HG03575 (cell line): ENCODE data around the gene SIVA1.

Experiments used
- ATAC-seq: cut with Tn5 transposase; IDR thresholded peaks from one replicate; pipeline ENCODE4 v1.9.1; 2021; ENCODE audit not compliant: unreplicated experiment, insufficient number of reproducible peaks, low FRiP score; ENCODE audit errors: extremely low read depth

Gene SIVA1

GRCh38 chr14:104789752-104790743 is 37.1 kb downstream of the SIVA1 start:
- no peak for ATAC-seq

- ATAC-seq = no peak
These were observed 38.5 kb downstream of the SIVA1 start for GRCh38 chr14:104791425-104791824.

- no peak for ATAC-seq
These were observed 39.3 kb downstream of the SIVA1 start for GRCh38 chr14:104792101-104792884.

GRCh38 chr14:104792945-104793702 is 40.2 kb downstream of the SIVA1 start:
- no peak for ATAC-seq

DNA sequence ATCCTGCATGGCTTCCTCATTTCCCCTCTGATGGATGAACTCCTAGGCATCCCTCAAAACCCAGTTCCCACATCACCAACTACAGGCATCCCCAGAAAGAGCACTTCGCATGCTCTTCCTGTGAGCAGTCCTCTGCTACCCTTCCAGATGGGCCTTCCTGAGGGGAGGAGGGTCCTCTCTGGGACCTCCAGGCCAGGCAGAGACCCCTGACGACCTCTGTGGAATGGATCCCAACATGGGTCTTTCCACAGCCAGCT is 40.7 kb downstream of the SIVA1 start:
- ATAC-seq = no peak

GRCh38 chr14:104794099-104794498 is 41.2 kb downstream of the SIVA1 start:
- no peak for ATAC-seq

GRCh38 chr14:104794631-104794992 is 41.7 kb downstream of the SIVA1 start:
- no peak for ATAC-seq

- no peak for ATAC-seq
These were observed 42.2 kb downstream of the SIVA1 start, which contains the start of gene AKT1 for GRCh38 chr14:104794993-104795780. TSS of gene AKT1 (minus strand) at chr14:104795748. CDS start at chr14:104792643, 3,105 bp downstream.

- no peak for ATAC-seq
These were observed 43.1 kb downstream of the SIVA1 start for GRCh38 chr14:104795781-104796686.

DNA sequence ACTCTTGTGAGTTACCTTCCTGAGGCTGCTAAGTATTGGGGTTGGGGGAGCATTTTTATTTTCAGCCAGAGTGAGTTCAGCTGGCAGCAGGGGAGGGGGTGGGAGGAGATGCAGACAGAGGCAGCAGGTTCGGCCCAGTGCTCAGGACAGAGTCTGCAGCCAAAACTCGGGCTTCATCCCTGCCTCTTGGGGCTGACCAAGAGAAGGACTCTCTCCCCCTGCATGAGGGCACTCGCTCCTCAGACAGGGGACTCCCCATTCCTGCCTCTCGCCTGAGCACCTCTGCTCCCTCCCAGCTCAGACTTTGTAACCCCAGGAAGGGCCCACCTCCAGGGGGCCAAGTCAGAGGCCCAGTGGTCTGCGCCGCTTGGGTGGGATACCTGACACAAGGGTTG is 43.7 kb downstream of the SIVA1 start:
- ATAC-seq = no peak

GRCh38 chr14:104797115-104798044 is 44.4 kb downstream of the SIVA1 start:
- ATAC-seq = no peak

DNA sequence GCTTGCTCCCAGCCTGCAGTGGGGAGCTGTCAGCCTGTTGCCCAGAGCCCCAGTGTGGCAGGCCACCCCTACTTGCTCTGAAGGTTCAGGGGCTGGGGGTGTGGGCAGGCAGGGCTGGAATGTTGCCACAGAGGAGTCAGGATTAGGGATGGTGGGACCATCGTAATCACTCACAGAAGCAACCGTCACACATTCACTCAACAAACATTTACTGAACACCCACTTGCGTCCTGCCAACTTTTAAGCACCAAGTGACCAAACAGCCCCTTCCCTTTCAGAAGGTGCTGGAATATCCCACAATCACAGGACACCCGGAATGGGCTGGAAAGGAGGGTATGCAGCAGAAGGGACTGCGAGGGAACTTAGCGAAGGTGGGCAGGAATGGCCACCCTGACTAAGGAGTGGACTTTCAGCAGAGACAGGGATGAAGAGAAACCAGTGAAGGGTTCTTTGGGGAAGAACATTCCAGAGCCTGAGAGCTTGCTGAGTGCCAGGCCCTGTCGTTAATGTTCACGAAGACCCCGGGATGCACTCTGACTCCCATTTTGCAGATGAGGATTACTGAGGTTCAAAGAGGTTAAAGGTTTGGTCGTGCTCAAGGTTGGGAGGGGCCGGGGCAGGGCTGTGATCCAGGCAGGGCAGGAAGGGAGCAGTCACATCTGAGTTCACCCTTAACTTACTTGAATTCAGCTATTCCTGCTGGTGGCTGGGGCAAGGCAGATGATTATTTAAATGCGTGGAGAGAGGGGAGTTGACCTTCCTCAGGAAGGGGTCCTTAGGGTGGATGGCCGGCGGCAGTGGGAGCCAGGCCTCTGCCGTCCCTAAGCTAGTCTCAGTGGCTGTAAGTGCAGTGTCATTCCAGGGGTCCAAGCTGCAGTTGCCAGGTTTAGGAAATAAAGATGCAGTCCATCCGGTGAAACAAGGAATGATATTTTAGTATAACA is 45.6 kb downstream of the SIVA1 start:
- no peak for ATAC-seq

GRCh38 chr14:104799244-104800014 is 46.5 kb downstream of the SIVA1 start:
- no peak for ATAC-seq

DNA sequence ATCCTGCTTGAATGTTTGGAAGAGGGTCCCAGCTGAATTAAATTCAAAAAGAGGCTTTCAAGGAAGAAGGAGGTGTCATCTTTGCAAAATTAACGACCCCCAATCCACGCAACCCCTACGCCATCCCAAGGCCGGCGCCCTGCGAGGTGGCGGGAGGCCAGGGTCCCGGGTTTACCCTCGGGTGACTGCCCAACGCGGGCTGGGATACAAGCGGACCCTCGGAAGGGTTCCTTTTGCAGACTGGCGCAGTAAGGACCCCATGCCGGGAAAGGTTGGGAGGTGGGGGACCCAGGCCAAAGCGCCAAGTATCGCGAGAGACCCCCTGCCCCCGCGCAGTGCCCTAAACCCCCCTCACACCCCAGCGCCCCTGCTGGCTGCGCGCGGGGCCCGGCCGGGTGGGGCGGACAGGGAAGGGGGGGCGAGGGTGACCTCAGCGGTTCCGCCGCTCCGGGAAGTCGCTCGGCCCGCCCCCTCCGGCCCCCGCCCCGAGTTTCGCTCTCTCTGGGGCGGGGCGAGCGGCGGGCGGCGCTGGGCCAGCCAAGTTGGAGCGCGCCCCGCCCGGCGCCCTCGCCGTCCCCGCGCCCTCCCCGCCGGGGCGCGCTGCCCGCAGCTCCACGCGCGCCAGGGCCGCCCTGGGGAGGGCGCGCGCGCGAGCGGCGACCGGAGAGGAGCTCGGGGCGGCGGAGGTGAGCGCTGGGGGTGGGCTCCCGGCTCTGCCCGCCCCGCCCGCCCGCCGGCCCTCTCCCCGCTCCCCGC is 47.2 kb downstream of the SIVA1 start:
- ATAC-seq = no peak
